CD4-positive, alpha-beta T cell (primary cell): Measurements from ENCODE around the gene ADAMTS3. TPM values are rescaled to one million over a fixed set of nuclear protein-coding genes. Genes with fewer than 3 reads are reported as not detected.

Source experiments
- ATAC-seq: fragments of 200-7000 bp; cut with Tn5 transposase; one replicate; pipeline ENCODE4 v1.10.0; 2022; ENCODE audit warnings: mild to moderate bottlenecking; ENCODE audit not compliant: poor library complexity
- CTCF ChIA-PET: fragments of 350-600 bp; sonication (Branson Sonifier 250); formaldehyde crosslinking; loops from one replicate; lab custom pipeline; 2021; ENCODE audit warnings: antibody characterized with exemption, inconsistent platforms; lab: Charles Lee
- POLR2A ChIA-PET: fragments of 350-600 bp; sonication (Branson Sonifier 250); formaldehyde crosslinking; loops from one replicate; lab custom pipeline; 2021; ENCODE audit warnings: antibody characterized with exemption, inconsistent platforms; lab: Charles Lee
- DNase-seq, 14 experiments: peaks; one replicate each; pipeline ENCODE4 v3.0.0-alpha.2; 2013 to 2020; ENCODE audit warnings: mixed read lengths in 2 of 14
- H3K27ac ChIP-seq, 2 donors: one replicate each; pipeline versions ENCODE4 v1.5.1 to v1.7.0; 2013; ENCODE audit warnings: low read length in 2 of 2, low read depth in 1 of 2, mild to moderate bottlenecking in 1 of 2
- H3K27me3 ChIP-seq, 2 experiments: 1 replicate in 1 of 2; 2 replicates in 1 of 2; pipeline versions ENCODE4 v1.6.1 to v1.7.0; 2013; ENCODE audit warnings: low read length in 2 of 2, control low read depth in 1 of 2, mild to moderate bottlenecking in 1 of 2, moderate library complexity in 1 of 2; ENCODE audit not compliant: insufficient read depth in 2 of 2, control insufficient read depth in 1 of 2
- H3K36me3 ChIP-seq: one replicate; pipeline ENCODE4 v1.6.1; 2013; ENCODE audit warnings: low read length, control low read depth; ENCODE audit not compliant: insufficient read depth
- H3K4me1 ChIP-seq: one replicate; pipeline ENCODE4 v1.6.1; 2013; ENCODE audit warnings: low read length, control low read depth; ENCODE audit not compliant: insufficient read depth
- H3K4me3 ChIP-seq: one replicate; pipeline ENCODE4 v1.5.1; 2013; ENCODE audit warnings: mild to moderate bottlenecking, low read length, moderate library complexity
- H3K9me3 ChIP-seq, 2 experiments: 1 replicate in 1 of 2; 2 replicates in 1 of 2; pipeline versions ENCODE4 v1.6.1 to v1.7.0; 2013; ENCODE audit warnings: low read length in 2 of 2, mild to moderate bottlenecking in 2 of 2, control low read depth in 1 of 2, moderate library complexity in 1 of 2; ENCODE audit not compliant: control insufficient read depth in 1 of 2, insufficient read depth in 1 of 2
- H3K27ac Mint-ChIP-seq: one replicate; pipeline ENCODE4 v1.8.0; 2020; ENCODE audit warnings: mixed read lengths
- H3K27me3 Mint-ChIP-seq: one replicate; pipeline ENCODE4 v1.8.0; 2021; ENCODE audit warnings: mixed read lengths
- H3K36me3 Mint-ChIP-seq: one replicate; pipeline ENCODE4 v1.8.0; 2021; ENCODE audit warnings: low read depth, mixed read lengths
- H3K4me1 Mint-ChIP-seq: one replicate; pipeline ENCODE4 v1.8.0; 2021; ENCODE audit warnings: low read depth, mixed read lengths
- H3K4me3 Mint-ChIP-seq: one replicate; pipeline ENCODE4 v1.8.0; 2020; ENCODE audit warnings: mild to moderate bottlenecking, mixed read lengths
- H3K9me3 Mint-ChIP-seq: one replicate; pipeline ENCODE4 v1.8.0; 2020; ENCODE audit warnings: mixed read lengths
- intact Hi-C, 2 experiments: fragments of 100-400 bp; cut with DNase I in 1 of 2; cut with micrococcal nuclease in 1 of 2; formaldehyde crosslinking; loops; one replicate each; pipeline versions ENCODE4 v1.15.1 to v1.9.0; 2023 to 2025; cut with DNase I, micrococcal nuclease
- total RNA-seq, 174 experiments: library from RNA in 2 of 174; stranded (reverse) in 2 of 174; gene quantifications; one replicate each; pipeline ENCODE4 v1.2.3 and lab custom pipeline; 2021 to 2026
- TF ChIP-seq, protein P1 (sequence below): fragments of 200-600 bp; IDR thresholded peaks from one replicate; pipeline ENCODE4 v1.8.0; 2022; ENCODE audit warnings: antibody characterized with exemption, mild to moderate bottlenecking

ADAMTS3 gene
- total RNA-seq, 2 experiments from 2014 or later = not detected

GRCh38 chr4:72567036-72567435 is 2.0 kb downstream of the ADAMTS3 start:
- Mint-ChIP-seq H3K27me3 (peaks cover 74% of the 10 kb centered on the region), H3K4me3 (peak overlapping the region; percentile 50), H3K27ac (no peak overlapping the region), H3K36me3 (no peaks in the 10 kb centered on the region), H3K9me3 (no peaks in the 10 kb centered on the region), H3K4me1 (peaks cover 15% of the 10 kb centered on the region)
- ChIA-PET POLR2A (no interaction called here), CTCF (no interaction called here)
- no peak for DNase-seq
- no peak for ATAC-seq
- intact Hi-C loops = no loop called here
- H3K36me3 ChIP-seq = no peaks in the 10 kb centered on the region
- H3K27me3 ChIP-seq = peaks cover 33 to 52% of the 10 kb centered on the region in 2 experiments
- no peak overlapping the region for H3K27ac ChIP-seq
- H3K4me1 ChIP-seq = peaks cover 16% of the 10 kb centered on the region
- H3K4me3 ChIP-seq = no peak overlapping the region
- TF ChIP-seq, protein P1, sequence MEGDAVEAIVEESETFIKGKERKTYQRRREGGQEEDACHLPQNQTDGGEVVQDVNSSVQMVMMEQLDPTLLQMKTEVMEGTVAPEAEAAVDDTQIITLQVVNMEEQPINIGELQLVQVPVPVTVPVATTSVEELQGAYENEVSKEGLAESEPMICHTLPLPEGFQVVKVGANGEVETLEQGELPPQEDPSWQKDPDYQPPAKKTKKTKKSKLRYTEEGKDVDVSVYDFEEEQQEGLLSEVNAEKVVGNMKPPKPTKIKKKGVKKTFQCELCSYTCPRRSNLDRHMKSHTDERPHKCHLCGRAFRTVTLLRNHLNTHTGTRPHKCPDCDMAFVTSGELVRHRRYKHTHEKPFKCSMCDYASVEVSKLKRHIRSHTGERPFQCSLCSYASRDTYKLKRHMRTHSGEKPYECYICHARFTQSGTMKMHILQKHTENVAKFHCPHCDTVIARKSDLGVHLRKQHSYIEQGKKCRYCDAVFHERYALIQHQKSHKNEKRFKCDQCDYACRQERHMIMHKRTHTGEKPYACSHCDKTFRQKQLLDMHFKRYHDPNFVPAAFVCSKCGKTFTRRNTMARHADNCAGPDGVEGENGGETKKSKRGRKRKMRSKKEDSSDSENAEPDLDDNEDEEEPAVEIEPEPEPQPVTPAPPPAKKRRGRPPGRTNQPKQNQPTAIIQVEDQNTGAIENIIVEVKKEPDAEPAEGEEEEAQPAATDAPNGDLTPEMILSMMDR = no peak
- peaks cover 0 to 15% of the 10 kb centered on the region in 2 experiments for H3K9me3 ChIP-seq

- Mint-ChIP-seq H3K36me3 (no peaks in the 10 kb centered on the region), H3K4me1 (peaks cover 15% of the 10 kb centered on the region), H3K4me3 (no peak overlapping the region), H3K27me3 (peaks cover 69% of the 10 kb centered on the region), H3K27ac (no peak overlapping the region), H3K9me3 (no peaks in the 10 kb centered on the region)
- intact Hi-C loops = no loop called here
- TF ChIP-seq, protein P1 = no peak
- no peak overlapping the region for H3K27ac ChIP-seq
- ChIA-PET POLR2A (no interaction called here), CTCF (no interaction called here)
- H3K36me3 ChIP-seq = no peaks in the 10 kb centered on the region
- peaks cover 16% of the 10 kb centered on the region for H3K4me1 ChIP-seq
- H3K9me3 ChIP-seq = peaks cover 0 to 15% of the 10 kb centered on the region in 2 experiments
- H3K4me3 ChIP-seq = no peak overlapping the region
- ATAC-seq = no peak
- no peak for DNase-seq
- H3K27me3 ChIP-seq = peaks cover 33 to 52% of the 10 kb centered on the region in 2 experiments
Observed at GRCh38 chr4:72566464-72566972, 2.5 kb downstream of the ADAMTS3 start.

DNA sequence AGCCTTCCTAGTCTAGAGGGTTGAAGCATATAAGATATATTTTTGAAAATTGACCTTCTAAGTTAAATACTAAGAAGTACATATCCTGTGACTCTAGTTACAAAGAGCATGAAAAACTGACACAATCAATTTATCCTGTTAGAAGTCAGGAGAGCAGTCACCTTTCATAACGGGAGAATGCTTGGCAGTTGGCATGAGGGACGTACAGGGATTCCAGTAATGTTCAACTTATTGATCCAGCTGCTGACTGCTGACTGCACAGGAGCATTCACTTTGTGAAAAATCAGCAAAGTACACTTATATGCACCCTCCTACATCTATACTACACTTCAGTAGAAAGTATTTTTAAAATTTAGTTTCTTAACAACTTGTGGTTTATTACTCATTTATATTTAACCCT is 4.2 kb downstream of the ADAMTS3 start:
- no peak overlapping the region for H3K4me3 ChIP-seq
- H3K27me3 Mint-ChIP-seq = peaks cover 59% of the 10 kb centered on the region
- peaks cover 16% of the 10 kb centered on the region for H3K4me1 ChIP-seq
- H3K36me3 ChIP-seq = no peaks in the 10 kb centered on the region
- H3K4me1 Mint-ChIP-seq = peaks cover 15% of the 10 kb centered on the region
- peaks cover 0 to 15% of the 10 kb centered on the region in 2 experiments for H3K9me3 ChIP-seq
- ATAC-seq (no peak), DNase-seq (no peak)
- H3K36me3 Mint-ChIP-seq = no peaks in the 10 kb centered on the region
- peaks cover 27 to 41% of the 10 kb centered on the region in 2 experiments for H3K27me3 ChIP-seq
- intact Hi-C loops = no loop called here
- TF ChIP-seq, protein P1 = no peak
- no peak overlapping the region for H3K4me3 Mint-ChIP-seq
- CTCF ChIA-PET = no interaction called here
- POLR2A ChIA-PET = interaction anchor here (0.7 kb wide), 1 partner anchor 105 kb away, joined by 3 read pairs; no protein-coding TSS in a partner anchor
- no peak overlapping the region for H3K27ac ChIP-seq
- no peak overlapping the region for H3K27ac Mint-ChIP-seq
- no peaks in the 10 kb centered on the region for H3K9me3 Mint-ChIP-seq
